Endometrial microvascular endothelial cells (primary cell): Measurements from ENCODE around the gene CPT2. TPM values are rescaled to one million over a fixed set of nuclear protein-coding genes. Genes with fewer than 3 reads are reported as not detected.

Experiments
- in situ Hi-C: cut with HindIII; loops from 2 replicates; pipeline ENCODE4 v1.10.0; 2017; ENCODE audit warnings: low sequenced_read_pairs, low pct_unique_long_range_greater_than_20kb; ENCODE audit errors: inconsistent ontology term
- total RNA-seq: library from RNA; depleted of rRNA; stranded (reverse); fragments of >200 nt; gene quantifications from one replicate; pipeline ENCODE4 v1.2.3, GENCODE V29; 2015; ENCODE audit errors: inconsistent ontology term

CPT2 gene
- total RNA-seq, 1 donor from 2014 or later, result 15.8 TPM

GRCh38 chr1:53255031-53255430, 58.4 kb downstream of the CPT2 start:
- in situ Hi-C loops, result no loop called here

DNA sequence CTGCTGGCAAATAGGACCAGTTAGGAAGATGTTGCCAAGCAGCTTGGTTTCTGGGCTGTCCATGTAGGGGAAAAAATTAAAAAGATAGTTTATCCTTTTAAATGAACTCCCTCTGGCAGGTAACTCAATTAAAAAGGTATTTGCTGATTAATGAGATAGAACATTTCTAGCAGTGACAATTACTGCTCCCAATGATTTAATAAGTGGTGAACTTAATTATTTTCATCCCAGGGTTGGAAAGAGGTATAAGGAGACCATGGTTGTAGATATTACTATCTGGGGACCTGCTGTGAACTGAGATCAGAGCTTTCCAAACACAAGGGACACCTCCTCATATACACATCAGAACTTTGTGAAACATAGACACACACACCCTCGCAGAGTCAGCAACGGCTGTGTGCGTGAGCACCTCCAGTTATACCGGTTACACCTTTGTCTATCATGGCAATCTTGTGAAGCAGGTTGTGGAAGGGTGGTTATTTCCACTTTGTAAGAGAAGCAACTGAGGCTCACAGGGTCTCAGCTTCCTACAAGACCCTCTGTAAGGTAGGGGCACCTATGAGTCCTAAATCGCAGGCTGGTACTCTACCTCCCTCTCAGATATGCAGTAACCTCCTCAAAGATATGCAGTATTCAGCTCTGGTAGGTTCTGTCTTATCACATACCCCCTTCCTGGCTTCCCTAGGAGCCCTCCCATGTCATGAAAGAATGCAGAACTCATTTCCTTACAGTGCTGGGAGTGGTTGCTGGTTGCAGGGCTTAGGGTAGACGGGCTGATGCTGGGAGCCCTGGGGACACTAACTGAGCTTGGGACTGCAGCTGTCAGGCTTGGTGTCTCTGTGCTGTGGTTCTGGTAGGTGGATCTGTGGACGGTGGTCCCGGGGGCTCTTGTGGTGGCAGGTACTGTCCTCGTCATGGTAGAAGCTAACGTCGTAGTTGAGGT, 60.2 kb downstream of the CPT2 start:
- in situ Hi-C loops, result no loop called here

GRCh38 chr1:53257454-53258081, 60.9 kb downstream of the CPT2 start:
- in situ Hi-C loops, result no loop called here

- in situ Hi-C loops, result no loop called here
Observed at GRCh38 chr1:53258216-53258615, 61.6 kb downstream of the CPT2 start.

GRCh38 chr1:53259932-53260331, 63.3 kb downstream of the CPT2 start:
- in situ Hi-C loops, result no loop called here

DNA sequence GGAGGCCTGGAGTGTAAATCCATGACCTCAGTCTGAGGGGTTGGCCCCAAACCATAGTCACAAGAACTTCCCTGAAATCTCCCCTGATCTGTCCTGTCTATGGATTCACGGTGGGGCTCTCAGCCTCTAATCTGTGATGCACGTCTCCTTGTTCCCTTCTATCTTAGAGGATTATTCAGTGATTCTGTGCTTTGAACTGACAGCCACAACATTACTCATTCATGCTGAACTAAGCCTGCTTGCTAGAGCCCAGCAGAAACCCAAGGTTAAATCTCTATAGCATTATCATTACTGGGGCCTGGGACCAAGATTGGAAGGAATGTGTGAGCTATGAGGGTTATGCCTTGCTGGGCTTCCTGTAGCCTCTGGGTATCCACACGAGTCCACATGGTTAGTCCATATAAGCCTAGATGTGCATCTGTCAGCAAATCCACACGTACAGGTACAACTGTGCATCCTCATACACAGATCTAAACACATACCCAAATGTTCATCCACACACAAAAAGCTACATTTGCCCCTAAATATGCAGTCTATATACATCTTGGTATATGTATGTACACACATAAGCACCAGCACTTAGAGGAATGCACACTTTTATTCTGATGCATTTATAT, 64.1 kb downstream of the CPT2 start:
- in situ Hi-C loops, result no loop called here

DNA sequence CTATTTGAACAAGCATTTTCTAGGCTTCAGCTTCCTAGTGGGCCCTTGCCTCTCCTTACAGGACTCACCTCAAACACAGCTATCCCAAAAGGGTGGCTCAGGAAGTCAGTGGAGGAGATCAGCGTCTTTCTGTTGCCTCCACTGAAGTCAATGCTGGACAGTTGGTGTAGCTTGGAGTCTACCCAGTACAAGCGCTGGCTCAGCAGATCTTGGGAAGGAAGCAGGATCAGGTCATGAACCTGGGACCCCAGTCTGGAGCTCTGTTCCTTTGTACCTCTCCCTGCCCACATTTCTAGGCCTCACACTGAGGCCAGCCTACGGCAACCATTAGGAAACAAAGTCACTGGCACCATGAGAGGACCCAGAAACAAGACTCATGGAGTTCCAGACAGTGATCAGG, 65.4 kb downstream of the CPT2 start:
- in situ Hi-C loops, result no loop called here

Other genes with a start within 250 kb of the CPT2 start
- gene PODN, start 134.6 kb upstream of the CPT2 start, total RNA-seq, result not detected
- gene SLC1A7, start 54.2 kb upstream of the CPT2 start, total RNA-seq, result not detected
- gene CZIB, start 23.8 kb downstream of the CPT2 start, total RNA-seq, result 52.9 TPM
- gene MAGOH, start 41.7 kb downstream of the CPT2 start, total RNA-seq, result 50.3 TPM
- gene LRP8, start 131.2 kb downstream of the CPT2 start, total RNA-seq, result 44.5 TPM